ENCODE data around the gene ANTXR1. TPM values are rescaled to one million over a fixed set of nuclear protein-coding genes. Genes with fewer than 3 reads are reported as not detected.

The ANTXR1 gene
- total RNA-seq, 1 donor, result 61.5 TPM

DNA sequence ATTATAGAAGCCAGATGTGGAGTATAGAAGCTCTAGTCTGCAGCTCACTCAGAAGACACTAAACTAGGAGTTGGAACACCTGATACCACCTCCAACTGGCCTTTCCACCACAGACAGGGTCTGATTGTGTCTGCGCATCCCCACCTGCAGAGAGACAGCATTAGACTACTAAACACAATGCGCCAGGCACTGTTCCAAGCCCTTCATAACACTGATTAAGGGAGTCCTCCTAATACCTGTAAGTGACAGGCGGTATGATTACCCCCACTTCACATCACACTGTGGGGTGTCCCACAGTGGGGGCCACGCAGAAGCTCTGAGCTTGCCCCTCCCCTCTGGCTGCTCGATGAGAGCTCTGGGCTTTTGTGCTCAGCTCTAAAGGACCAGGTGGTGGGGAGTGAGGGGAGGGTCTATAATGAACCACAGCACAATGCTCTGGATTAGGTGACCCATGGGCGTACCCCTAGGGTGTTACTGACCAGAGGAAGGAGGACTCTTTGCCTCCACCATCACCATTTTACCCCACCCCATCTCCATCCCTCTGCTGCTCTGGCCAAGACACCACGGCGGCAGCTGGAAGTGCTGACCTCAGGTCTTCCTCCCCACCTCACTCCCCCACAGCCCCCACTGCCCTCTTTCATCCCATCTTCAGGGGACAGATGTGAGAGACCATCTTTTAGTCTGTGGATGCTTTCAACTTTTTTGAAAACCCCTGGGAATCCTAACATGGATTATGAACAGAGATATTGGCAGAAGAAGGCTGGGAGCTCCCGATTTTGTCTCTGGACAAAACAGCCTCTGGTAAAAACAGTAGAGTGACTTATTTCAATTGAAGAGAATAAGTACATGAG lies 228.9 kb downstream of the ANTXR1 start:
- DNase-seq (ENCODE audit: low read depth), result no peak
- H3K4me3 ChIP-seq (ENCODE audit: low read depth, low read length), result no peak overlapping the region
- TF ChIP-seq, protein P1, sequence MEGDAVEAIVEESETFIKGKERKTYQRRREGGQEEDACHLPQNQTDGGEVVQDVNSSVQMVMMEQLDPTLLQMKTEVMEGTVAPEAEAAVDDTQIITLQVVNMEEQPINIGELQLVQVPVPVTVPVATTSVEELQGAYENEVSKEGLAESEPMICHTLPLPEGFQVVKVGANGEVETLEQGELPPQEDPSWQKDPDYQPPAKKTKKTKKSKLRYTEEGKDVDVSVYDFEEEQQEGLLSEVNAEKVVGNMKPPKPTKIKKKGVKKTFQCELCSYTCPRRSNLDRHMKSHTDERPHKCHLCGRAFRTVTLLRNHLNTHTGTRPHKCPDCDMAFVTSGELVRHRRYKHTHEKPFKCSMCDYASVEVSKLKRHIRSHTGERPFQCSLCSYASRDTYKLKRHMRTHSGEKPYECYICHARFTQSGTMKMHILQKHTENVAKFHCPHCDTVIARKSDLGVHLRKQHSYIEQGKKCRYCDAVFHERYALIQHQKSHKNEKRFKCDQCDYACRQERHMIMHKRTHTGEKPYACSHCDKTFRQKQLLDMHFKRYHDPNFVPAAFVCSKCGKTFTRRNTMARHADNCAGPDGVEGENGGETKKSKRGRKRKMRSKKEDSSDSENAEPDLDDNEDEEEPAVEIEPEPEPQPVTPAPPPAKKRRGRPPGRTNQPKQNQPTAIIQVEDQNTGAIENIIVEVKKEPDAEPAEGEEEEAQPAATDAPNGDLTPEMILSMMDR (IDR thresholded peaks at IDR 0.05; ENCODE audit: insufficient read depth, low read length), result no peak

DNA sequence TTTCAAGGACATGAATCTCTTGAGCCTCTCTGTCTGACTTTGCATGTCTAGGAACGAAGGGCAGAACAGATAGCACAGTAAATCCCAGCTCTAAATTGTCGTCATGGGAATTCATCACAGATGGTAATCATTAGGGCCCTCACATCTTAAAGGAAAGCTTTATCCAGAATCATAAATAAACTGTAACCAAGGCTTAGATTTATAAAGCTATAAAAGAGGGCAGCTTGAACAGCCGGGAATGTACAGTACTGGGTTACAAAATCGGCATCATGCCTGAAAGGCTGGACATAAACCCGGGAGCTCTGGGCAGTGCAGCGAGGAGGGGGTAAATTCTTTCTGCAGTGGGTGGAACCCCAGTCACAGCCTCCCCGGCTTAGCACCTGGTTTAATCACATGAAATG lies 229.7 kb downstream of the ANTXR1 start:
- TF ChIP-seq, protein P1 (IDR thresholded peaks at IDR 0.05; ENCODE audit: insufficient read depth, low read length), result no peak
- peak; percentile 59 for DNase-seq (ENCODE audit: low read depth)
- no peak overlapping the region for H3K4me3 ChIP-seq (ENCODE audit: low read depth, low read length)

DNA sequence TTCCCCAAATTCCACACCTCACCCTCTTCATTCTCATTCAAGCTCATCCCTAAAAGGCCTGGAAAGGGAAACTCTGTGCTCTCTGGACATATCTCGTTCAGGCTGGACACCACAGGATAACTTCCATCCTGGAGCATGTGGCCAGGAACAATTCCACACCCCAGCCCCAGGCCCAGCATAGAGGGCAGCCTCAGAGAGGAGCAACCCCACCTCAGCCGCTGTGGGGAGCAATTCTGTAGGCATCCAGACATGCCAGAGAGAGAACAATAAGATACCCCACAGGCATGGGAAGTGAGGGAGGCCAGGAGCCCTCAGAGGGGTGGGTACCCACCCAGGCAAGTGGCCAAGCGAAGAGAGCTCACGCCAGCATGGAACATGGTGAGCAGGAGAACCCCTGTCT lies 230.7 kb downstream of the ANTXR1 start:
- no peak for DNase-seq (ENCODE audit: low read depth)
- H3K4me3 ChIP-seq (ENCODE audit: low read depth, low read length), result no peak overlapping the region
- TF ChIP-seq, protein P1 (IDR thresholded peaks at IDR 0.05; ENCODE audit: insufficient read depth, low read length), result no peak

DNA sequence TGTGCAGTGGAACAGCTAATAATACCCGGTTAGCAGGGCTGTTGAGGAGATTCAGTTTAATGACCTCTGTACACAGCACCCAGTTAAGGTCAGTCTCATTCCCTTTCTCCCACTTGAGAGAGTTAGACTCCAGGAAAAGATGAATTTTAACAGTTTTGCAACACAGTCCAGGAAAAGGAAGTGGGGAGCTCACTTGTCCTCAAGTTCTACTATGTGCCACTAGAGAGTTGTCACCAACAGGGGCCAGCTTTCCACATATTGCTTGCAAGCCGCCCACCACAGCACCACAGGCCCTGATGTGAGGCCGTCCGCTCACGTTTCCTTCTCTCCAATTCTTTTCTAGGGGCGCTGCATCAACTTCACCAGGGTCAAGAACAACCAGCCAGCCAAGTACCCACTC lies 231.9 kb downstream of the ANTXR1 start:
- DNase-seq (ENCODE audit: low read depth), result no peak
- no peak overlapping the region for H3K4me3 ChIP-seq (ENCODE audit: low read depth, low read length)
- TF ChIP-seq, protein P1 (IDR thresholded peaks at IDR 0.05; ENCODE audit: insufficient read depth, low read length), result no peak

DNA sequence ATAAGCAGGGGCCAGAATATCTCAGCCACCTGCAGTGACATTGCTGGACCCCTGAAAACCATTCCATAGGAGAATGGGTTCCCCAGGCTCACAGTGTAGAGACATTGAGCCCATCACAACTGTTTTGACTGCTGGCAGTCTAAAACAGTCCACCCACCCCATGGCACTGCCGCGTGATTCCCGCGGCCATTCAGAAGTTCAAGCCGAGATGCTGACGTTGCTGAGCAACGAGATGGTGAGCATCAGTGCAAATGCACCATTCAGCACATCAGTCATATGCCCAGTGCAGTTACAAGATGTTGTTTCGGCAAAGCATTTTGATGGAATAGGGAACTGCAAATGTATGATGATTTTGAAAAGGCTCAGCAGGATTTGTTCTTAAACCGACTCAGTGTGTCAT lies 234.6 kb downstream of the ANTXR1 start:
- no peak for DNase-seq (ENCODE audit: low read depth)
- no peak overlapping the region for H3K4me3 ChIP-seq (ENCODE audit: low read depth, low read length)
- TF ChIP-seq, protein P1 (IDR thresholded peaks at IDR 0.05; ENCODE audit: insufficient read depth, low read length), result no peak

DNA sequence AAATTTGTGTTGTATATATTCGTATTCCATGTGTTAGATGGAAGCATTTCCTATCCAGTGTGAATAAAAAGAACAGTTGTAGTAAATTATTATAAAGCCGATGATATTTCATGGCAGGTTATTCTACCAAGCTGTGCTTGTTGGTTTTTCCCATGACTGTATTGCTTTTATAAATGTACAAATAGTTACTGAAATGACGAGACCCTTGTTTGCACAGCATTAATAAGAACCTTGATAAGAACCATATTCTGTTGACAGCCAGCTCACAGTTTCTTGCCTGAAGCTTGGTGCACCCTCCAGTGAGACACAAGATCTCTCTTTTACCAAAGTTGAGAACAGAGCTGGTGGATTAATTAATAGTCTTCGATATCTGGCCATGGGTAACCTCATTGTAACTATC lies 235.3 kb downstream of the ANTXR1 start:
- no peak for DNase-seq (ENCODE audit: low read depth)
- TF ChIP-seq, protein P1 (IDR thresholded peaks at IDR 0.05; ENCODE audit: insufficient read depth, low read length), result no peak
- H3K4me3 ChIP-seq (ENCODE audit: low read depth, low read length), result no peak overlapping the region

All from fibroblast of the aortic adventitia (primary cell).